Activated naive CD4-positive, alpha-beta T cell treated with Interleukin-2 at 50 U/mL for 16 hours (primary cell): Measurements from ENCODE around the gene MAP4K2.

ENCODE experiments used
- DNase-seq: peaks from one replicate; pipeline ENCODE4 v3.0.0-alpha.2; 2020

MAP4K2 gene

DNA sequence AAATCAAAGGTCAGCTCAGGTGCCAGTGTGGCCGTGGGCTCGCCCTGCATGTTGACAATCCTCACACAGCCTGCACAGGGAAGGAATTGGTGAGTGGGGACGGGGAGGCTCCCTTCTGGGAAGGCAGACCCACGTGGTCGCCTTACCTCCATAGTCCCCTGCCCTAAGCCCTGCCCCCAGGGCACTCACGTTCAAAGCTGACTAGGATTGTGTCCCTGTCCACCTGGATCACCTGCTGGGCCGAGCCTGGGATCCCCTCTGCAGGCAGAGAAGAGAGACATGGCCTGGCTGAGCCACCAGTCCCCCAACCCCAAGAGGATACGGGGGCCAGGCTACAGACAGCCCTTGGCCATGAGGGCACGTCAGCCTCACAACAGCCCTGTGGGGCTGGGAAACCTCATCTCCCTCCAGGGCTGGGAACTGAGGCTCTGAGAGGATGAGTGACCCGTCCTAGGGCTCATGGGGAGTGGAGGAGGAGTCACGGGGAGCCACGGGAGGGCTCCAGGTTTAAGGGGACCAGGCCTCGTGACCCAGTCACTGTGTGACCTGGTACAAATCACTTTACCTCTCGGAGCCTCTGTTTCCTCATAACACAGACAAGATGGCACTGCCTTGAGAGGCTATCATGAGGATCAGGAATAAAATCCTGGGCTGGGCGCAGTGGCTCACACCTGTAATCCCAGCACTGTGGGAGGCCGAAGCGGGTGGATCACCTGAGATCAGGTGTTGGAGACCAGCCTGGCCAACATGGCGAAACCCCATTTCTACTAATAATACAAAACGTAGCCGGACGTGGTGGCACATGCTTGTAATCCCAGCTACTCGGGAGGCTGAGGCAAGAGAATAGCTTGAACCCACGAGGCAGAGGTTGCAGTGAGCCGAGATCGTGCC is 12.6 kb downstream of the MAP4K2 start:
- DNase-seq = no peak

GRCh38 chr11:64789331-64790204 is 13.4 kb downstream of the MAP4K2 start:
- DNase-seq = no peak

DNA sequence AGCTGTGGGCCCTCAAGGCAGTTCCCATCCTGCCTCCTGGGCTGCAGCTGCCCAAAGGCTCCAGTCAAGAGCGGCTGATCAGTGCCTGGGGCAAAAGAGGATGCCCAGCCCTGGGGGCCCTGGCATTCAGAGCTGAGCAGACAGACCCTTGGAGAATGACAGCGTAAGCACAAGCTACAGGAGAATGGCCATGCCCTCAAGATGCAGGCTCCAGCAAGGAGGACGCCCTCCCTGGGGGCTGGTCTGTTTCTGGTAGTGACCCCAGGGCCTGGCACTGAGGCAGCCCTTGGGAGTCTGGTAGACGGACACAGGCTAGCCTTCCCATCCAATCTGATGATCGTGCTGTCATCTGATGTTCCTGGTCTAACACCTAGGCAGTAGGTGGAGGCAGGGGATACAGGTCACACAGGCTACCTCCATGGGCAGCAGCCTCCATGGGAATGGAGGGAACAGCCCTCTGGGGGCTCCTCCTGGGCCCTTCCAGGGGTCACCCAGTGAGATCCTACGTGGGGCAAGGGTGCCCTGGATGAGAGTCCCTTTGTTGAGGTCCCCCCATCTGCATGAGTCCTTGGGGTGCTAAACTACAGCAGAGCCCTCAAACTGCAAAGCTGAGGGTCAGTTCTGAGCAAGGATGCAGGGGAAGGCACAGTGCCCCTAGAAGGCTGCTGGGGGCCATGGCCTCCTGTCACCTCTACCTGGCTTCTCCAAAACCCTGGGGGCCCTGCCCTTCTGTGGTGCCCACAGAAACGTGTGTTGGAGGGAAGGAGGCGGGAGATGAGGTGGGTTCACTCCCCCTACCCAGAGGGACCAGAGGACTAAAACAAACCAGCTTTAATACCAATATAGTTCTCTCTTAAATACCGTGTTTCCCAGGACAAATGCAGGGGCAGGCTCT is 14.4 kb downstream of the MAP4K2 start:
- no peak for DNase-seq

DNA sequence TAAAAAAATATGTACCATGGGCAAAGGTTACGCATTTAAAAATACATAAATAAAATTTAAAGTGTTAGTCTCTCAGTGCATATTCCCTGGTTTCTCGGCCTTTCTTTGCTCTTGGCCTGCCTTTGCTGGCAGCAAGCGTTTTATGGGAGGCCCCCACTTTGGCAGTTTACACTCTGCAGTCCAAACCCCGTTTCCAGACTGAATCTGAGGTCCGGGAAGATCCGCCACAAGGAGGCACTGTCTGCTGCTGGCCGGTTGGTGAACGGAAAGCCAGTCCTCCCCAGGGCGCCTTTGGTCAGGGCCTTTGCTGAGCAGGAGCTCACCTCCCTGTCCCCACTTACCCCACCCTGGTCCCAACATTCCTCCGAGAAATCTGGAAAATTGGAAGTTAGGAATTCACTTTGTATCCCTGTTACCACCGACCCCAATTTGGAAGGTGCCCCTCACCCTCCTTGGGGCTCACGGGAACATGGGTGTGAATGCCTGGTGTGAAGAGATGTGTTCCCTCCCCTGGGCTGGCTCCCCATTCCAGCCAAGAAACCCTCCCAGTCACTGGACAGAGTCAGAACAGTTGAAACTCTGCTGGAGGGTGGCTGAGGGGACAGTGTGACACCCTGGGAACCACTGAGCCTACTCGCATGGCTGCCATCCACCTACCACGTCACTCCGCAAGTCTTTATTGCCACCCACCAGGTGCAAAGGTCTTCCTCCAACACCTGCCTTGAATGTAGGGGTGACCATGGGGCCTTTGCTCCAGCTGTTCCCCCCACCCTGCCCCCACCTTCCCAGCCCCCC is 15.3 kb downstream of the MAP4K2 start:
- peak; percentile 64 for DNase-seq

DNA sequence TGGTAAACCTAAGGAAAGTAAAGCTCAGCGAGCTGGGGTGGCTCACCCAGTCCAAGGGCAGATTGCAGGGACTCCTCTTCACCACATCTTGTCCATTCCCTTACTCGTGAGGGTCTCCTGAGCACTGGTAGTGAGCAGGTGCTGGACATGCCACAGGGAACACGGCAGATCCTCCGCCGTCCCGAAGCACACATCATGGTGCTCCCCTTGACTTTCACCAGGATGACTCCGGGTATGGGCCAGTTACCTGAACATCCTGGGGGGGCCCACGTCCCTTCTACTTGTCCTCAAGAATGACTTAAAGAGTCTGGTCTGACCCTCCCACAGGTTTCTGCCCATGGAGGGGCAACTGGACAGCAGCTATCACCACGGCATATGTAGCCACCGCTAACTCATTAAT is 16.7 kb downstream of the MAP4K2 start:
- no peak for DNase-seq

- no peak for DNase-seq
Measured at GRCh38 chr11:64784813-64785581, 18.0 kb downstream of the MAP4K2 start.

- DNase-seq = peak; percentile 99
Measured at GRCh38 chr11:64778473-64779298, 24.3 kb downstream of the MAP4K2 start, which contains the start of gene SF1. SF1 (minus strand) TSS chr11:64778542; CDS start chr11:64778392, 150 bp downstream.

DNA sequence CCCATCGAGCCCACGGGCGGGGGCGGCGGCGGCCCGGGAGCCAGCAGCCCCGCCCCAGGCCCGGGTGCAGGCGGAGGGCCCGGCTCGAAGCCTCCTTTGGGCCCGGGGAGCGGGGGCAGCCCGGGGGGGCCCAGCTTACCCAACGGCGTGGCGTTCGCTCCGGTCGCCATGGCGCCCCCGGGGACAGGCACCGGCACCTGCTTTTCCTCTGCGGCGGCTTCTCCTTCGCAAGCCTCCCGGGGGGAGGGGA is 24.9 kb downstream of the MAP4K2 start:
- no peak for DNase-seq

DNA sequence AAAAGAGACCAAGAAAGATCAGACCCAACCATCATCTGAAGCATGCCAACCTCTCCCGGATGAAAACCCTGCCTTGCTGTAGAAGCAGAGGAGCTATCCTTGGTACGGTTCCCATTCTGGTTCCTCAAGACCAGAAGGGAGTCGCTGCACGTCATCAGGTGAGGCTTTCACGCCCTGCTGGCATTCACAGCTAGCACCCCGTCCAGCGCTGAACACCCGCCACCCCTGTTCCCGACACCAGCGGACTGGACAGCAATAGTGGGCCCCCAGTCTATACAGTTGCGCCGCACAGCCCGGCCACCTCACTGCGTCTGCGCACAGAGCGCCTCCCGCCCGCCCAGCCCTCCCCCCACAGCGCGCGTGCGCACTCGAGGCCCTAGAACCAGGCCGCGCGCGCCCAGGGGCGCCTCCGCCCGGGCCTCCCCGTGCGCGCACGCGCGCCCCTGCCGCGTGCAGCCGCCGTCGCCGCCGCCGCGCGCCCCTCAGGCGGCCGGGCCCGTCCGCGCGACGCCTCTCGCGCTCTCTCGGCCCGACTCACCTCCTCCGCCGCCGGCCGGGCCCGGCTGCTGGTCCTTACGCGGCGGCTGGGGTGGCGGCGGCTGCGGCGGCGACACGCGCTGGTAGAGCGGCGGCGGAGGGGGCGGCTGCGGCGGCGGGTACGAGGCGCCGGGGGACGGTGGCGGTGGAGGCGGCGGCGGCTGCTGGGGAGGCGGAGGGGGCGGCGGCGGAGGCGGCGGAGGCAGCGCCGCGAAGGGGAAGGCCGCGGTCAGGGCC is 25.4 kb downstream of the MAP4K2 start:
- peak; percentile 81 for DNase-seq

- no peak for DNase-seq
Measured at GRCh38 chr11:64776875-64777274, 26.1 kb downstream of the MAP4K2 start.

- DNase-seq = no peak
Measured at GRCh38 chr11:64776425-64776824, 26.6 kb downstream of the MAP4K2 start.

DNA sequence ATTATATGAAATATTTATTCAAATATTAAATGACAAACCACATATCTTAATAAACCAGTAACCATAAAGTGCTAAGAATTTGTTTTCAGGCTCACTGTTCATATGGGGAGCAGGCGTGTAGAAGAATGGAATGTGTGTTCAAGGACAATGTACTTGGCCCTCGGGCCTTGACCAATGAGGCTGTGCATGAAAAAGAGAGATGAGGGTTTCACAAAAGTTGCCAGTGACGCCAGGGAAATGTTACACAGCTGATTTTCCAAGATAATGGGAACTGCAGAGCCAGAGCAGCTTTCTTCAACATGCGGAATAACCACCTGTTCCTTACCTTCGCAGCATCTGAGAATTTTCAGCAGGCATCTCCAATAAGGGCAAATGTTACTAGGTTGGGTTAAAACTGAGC is 28.9 kb downstream of the MAP4K2 start:
- DNase-seq = no peak

DNA sequence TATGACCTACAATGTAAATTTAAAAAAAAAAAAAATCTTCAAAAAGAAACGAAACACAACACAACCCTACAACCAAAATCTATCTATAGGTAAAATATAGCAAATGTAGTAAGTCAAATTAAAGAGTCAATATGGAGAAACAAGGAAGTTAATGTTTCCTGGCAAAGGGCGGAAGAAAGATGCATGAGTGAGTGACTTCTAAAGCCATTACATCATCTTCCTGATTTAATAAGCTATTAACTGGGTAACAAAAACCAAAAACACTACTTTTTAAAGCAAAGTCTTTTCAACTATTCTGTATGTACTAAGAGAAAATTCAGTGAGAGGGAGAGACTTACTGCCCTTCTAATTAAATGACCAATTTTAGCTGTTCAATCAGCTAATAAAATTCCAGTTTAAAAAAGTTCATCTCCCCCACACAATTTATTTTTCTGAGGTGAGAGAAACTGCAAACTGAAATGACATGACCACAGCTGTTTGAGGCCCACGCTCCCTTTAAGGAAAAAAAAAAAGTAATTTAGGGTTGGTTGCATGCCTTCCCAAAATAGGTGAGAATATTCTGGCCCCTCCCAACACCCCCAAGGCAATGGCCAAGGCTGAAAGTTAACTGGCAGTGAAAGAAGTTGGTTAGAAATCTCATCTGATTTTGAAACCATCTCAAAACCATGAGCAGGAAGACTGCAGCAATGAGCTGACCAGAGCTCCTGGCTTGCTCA is 30.6 kb downstream of the MAP4K2 start:
- no peak for DNase-seq

- DNase-seq = no peak
Measured at GRCh38 chr11:64771861-64772260, 31.2 kb downstream of the MAP4K2 start.

GRCh38 chr11:64770120-64770519 is 32.9 kb downstream of the MAP4K2 start:
- DNase-seq = no peak

- DNase-seq = no peak
Measured at GRCh38 chr11:64769283-64769682, 33.7 kb downstream of the MAP4K2 start.

- no peak for DNase-seq
Measured at GRCh38 chr11:64768300-64768694, 34.7 kb downstream of the MAP4K2 start.

DNA sequence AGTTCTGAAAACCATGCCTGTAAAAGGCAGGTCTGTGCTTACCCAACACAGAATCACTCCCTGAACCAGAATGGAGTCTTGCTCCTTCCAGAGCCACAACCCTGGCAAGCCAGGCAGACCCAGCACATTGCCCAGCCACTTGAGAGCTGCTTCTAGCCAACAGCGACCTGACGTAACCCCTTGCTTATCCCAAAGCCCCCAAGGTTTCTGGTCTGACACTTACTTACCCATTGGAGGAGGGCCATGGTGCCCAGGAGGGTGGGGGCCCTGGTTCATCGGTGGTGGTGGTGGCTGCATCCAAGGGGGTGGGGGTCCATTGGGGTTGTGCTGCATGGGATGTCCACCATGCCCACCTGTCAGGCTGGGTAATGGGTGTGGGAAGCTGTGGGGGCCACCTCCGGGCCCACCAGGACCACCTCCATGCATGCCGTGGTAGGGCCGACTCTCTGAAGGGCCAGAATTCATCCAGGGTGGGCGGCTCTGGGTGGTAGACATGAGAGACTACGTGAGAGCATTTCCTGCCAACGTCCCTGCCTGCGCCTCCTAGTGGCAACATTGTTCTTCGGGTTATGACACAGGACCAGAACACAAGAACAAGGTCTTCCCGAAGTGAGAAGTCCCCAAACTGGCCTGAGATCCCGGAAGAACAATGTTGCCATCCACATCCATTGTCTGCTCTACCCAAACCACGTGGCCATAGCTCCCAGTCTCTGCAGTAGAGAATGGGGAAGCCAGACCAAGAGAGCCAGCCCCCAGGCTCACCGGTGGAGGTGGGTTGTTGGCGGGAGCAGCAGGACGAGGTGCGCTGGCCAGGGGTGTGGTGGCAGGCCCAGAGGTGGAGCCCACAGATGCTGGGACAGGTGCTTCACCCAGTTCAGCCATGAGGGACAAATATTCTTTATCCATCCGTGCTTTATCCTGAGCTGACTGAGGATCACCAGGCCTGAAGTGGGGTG is 35.4 kb downstream of the MAP4K2 start:
- DNase-seq = peak; percentile 78
